HepG2 (cell line): ENCODE results near the gene CASD1. TPM values are rescaled to one million over a fixed set of nuclear protein-coding genes. Genes with fewer than 3 reads are reported as not detected.

Source experiments
- EEA1 ChIP-seq: sonication (generic); formaldehyde crosslinking; IDR thresholded peaks from 2 replicates; pipeline ENCODE4 v1.5.1; 2020; ENCODE audit warnings: mild to moderate bottlenecking, missing genetic modification reagents, borderline replicate concordance
- GTF3A ChIP-seq: sonication (generic); formaldehyde crosslinking; conservative IDR thresholded peaks from 2 replicates; pipeline ENCODE4 v1.4.0; 2020; ENCODE audit warnings: mild to moderate bottlenecking, missing genetic modification reagents
- HNRNPUL1 ChIP-seq: fragments of 200-400 bp; formaldehyde crosslinking; IDR thresholded peaks from 2 replicates; pipeline ENCODE4 v1.6.1; 2017; ENCODE audit warnings: low read depth, mild to moderate bottlenecking, low read length, moderate library complexity
- KDM2A ChIP-seq: sonication (generic); formaldehyde crosslinking; IDR thresholded peaks from 2 replicates; pipeline ENCODE4 v1.4.0; 2020; ENCODE audit warnings: low read depth, missing genetic modification reagents, borderline replicate concordance
- LBX2 ChIP-seq: sonication (generic); formaldehyde crosslinking; IDR thresholded peaks from 2 replicates; pipeline ENCODE4 v1.5.0; 2020; ENCODE audit warnings: missing genetic modification reagents, mild to moderate bottlenecking, borderline replicate concordance
- MED13 ChIP-seq: sonication (generic); formaldehyde crosslinking; IDR thresholded peaks from 2 replicates; pipeline ENCODE4 v1.5.0; 2020; ENCODE audit warnings: missing genetic modification reagents
- PRDM15 ChIP-seq: sonication (generic); formaldehyde crosslinking; IDR thresholded peaks from 2 replicates; pipeline ENCODE4 v1.4.0; 2020; ENCODE audit warnings: missing genetic modification reagents
- RXRB ChIP-seq: IDR thresholded peaks from 2 replicates; pipeline ENCODE4 v1.6.1; 2016; ENCODE audit warnings: borderline replicate concordance, missing genetic modification reagents, missing compliant biosample characterization
- SALL2 ChIP-seq: sonication (generic); formaldehyde crosslinking; IDR thresholded peaks from 2 replicates; pipeline ENCODE4 v1.8.1; 2023; ENCODE audit warnings: mild to moderate bottlenecking, missing genetic modification reagents, inconsistent platforms
- SMAD1 ChIP-seq: sonication (generic); formaldehyde crosslinking; IDR thresholded peaks from 2 replicates; pipeline ENCODE4 v1.4.0; 2020; ENCODE audit warnings: missing genetic modification reagents, low read depth, mild to moderate bottlenecking, borderline replicate concordance
- SRSF9 ChIP-seq: fragments of 200-400 bp; formaldehyde crosslinking; IDR thresholded peaks from 2 replicates; pipeline ENCODE4 v1.6.1; 2018; ENCODE audit warnings: borderline replicate concordance, mild to moderate bottlenecking, low read depth, low read length; ENCODE audit not compliant: insufficient read depth, poor library complexity, severe bottlenecking
- ZMAT3 ChIP-seq: sonication (generic); formaldehyde crosslinking; conservative IDR thresholded peaks from 2 replicates; pipeline ENCODE4 v1.7.0; 2021; ENCODE audit warnings: missing genetic modification reagents
- ZNF232 ChIP-seq: sonication (generic); formaldehyde crosslinking; IDR thresholded peaks from 2 replicates; pipeline ENCODE4 v1.4.0; 2020; ENCODE audit warnings: missing genetic modification reagents, borderline replicate concordance
- ZNF556 ChIP-seq: sonication (generic); formaldehyde crosslinking; IDR thresholded peaks from 2 replicates; pipeline ENCODE4 v1.4.0; 2020; ENCODE audit warnings: mild to moderate bottlenecking, missing genetic modification reagents, borderline replicate concordance
- ZNF616 ChIP-seq: sonication (generic); formaldehyde crosslinking; IDR thresholded peaks from 2 replicates; pipeline ENCODE4 v1.5.0; 2020; ENCODE audit warnings: low read depth, mild to moderate bottlenecking, missing genetic modification reagents
- ZNF678 ChIP-seq: sonication (generic); formaldehyde crosslinking; IDR thresholded peaks from 2 replicates; pipeline ENCODE4 v1.4.0; 2020; ENCODE audit warnings: mild to moderate bottlenecking, missing genetic modification reagents
- ZNF883 ChIP-seq: sonication (generic); formaldehyde crosslinking; IDR thresholded peaks from 2 replicates; pipeline ENCODE4 v1.5.1; 2020; ENCODE audit warnings: mild to moderate bottlenecking, missing genetic modification reagents; ENCODE audit errors: not compliant biosample characterization
- polyA plus RNA-seq, 8 experiments: library from polyadenylated mRNA; depleted of rRNA in 3 of 8; stranded (reverse) in 7 of 8; unstranded in 1 of 8; fragments of >200 nt; fragmentation: Illumina TruSeq in 4 of 8; extraction: Trizol in 4 of 8; gene quantifications; 2 replicates each; pipeline versions ENCODE4 v1.2.1 to v1.2.3, GENCODE V29; 2011 to 2016; ENCODE audit warnings: low read depth in 4 of 8, missing spikeins in 1 of 8, mixed read lengths in 1 of 8; ENCODE audit not compliant: insufficient read depth in 1 of 8
- total RNA-seq, 5 experiments: library from RNA; depleted of rRNA; stranded (reverse); fragments of >200 nt; fragmentation: Illumina TruSeq; extraction: Trizol; gene quantifications; 2 replicates each; pipeline ENCODE4 v1.2.3, GENCODE V29; 2016; ENCODE audit warnings: low read depth in 1 of 5
- TF ChIP-seq, protein P1 (sequence below): IDR thresholded peaks from 2 replicates; pipeline ENCODE4 v1.6.1; 2018; ENCODE audit warnings: missing genetic modification reagents
- TF ChIP-seq, protein P2 (sequence below): sonication (generic); formaldehyde crosslinking; IDR thresholded peaks from 2 replicates; pipeline ENCODE4 v1.4.0; 2020; ENCODE audit warnings: low read depth, missing genetic modification reagents

Gene CASD1
- total and polyA plus RNA-seq, 2 of the 13 experiments (the other 11 are each of a cell fraction or from before 2014, with no cell fraction given): 22.9 to 32.6 TPM

GRCh38 chr7:94509887-94510581 is 425 bp downstream of the CASD1 start (continued):
- TF ChIP-seq PRDM15 (CRISPR knock-in tag) (0 out of 2 replicates have a peak, but pooled peaks have one; percentile 37), RXRB (CRISPR knock-in tag) (no peak), KDM2A (peak; percentile 33), SRSF9 (no peak), GTF3A (CRISPR knock-in tag) (no peak), MED13 (0 out of 2 replicates have a peak, but pooled peaks have one; percentile 8), EEA1 (CRISPR knock-in tag) (no peak), ZNF883 (CRISPR knock-in tag) (peak; percentile 39), ZNF616 (no peak; the same call in 1 of the 2 replicates), HNRNPUL1 (no peak), SALL2 (CRISPR knock-in tag) (peak; percentile 77), SMAD1 (CRISPR knock-in tag) (no peak), ZNF678 (CRISPR knock-in tag) (no peak), LBX2 (peak; percentile 23; the same call in 1 of the 2 replicates), ZMAT3 (CRISPR knock-in tag) (no peak), ZNF556 (CRISPR knock-in tag) (no peak), ZNF232 (peak; percentile 41; the same call in 1 of the 2 replicates)
- TF ChIP-seq, protein P1, sequence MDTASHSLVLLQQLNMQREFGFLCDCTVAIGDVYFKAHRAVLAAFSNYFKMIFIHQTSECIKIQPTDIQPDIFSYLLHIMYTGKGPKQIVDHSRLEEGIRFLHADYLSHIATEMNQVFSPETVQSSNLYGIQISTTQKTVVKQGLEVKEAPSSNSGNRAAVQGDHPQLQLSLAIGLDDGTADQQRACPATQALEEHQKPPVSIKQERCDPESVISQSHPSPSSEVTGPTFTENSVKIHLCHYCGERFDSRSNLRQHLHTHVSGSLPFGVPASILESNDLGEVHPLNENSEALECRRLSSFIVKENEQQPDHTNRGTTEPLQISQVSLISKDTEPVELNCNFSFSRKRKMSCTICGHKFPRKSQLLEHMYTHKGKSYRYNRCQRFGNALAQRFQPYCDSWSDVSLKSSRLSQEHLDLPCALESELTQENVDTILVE (CRISPR knock-in tag): 0 out of 2 replicates have a peak, but pooled peaks have one; percentile 18
- TF ChIP-seq, protein P2, sequence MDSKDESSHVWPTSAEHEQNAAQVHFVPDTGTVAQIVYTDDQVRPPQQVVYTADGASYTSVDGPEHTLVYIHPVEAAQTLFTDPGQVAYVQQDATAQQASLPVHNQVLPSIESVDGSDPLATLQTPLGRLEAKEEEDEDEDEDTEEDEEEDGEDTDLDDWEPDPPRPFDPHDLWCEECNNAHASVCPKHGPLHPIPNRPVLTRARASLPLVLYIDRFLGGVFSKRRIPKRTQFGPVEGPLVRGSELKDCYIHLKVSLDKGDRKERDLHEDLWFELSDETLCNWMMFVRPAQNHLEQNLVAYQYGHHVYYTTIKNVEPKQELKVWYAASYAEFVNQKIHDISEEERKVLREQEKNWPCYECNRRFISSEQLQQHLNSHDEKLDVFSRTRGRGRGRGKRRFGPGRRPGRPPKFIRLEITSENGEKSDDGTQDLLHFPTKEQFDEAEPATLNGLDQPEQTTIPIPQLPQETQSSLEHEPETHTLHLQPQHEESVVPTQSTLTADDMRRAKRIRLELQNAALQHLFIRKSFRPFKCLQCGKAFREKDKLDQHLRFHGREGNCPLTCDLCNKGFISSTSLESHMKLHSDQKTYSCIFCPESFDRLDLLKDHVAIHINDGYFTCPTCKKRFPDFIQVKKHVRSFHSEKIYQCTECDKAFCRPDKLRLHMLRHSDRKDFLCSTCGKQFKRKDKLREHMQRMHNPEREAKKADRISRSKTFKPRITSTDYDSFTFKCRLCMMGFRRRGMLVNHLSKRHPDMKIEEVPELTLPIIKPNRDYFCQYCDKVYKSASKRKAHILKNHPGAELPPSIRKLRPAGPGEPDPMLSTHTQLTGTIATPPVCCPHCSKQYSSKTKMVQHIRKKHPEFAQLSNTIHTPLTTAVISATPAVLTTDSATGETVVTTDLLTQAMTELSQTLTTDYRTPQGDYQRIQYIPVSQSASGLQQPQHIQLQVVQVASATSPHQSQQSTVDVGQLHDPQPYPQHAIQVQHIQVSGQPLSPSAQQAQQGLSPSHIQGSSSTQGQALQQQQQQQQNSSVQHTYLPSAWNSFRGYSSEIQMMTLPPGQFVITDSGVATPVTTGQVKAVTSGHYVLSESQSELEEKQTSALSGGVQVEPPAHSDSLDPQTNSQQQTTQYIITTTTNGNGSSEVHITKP (CRISPR knock-in tag): no peak
